Fibroblast of mammary gland (primary cell): ENCODE measurements around the gene SYNE1.
A peak's percentile ranks its signal among the peaks of the same experiment; 100 is the strongest.

ENCODE experiments used
- DNase-seq: peaks from one replicate; pipeline ENCODE4 v3.0.0-alpha.2; 2010; ENCODE audit warnings: low read depth
- H3K4me3 ChIP-seq: 2 replicates; pipeline ENCODE4 v1.5.1; 2011; ENCODE audit warnings: low read depth, mild to moderate bottlenecking, low read length, moderate library complexity; ENCODE audit not compliant: control insufficient read depth
- TF ChIP-seq, protein P1 (sequence below): conservative IDR thresholded peaks from 2 replicates; pipeline ENCODE4 v1.5.1; 2011; ENCODE audit warnings: low read depth, low read length, inconsistent platforms; ENCODE audit not compliant: control insufficient read depth, insufficient read depth

The SYNE1 gene

DNA sequence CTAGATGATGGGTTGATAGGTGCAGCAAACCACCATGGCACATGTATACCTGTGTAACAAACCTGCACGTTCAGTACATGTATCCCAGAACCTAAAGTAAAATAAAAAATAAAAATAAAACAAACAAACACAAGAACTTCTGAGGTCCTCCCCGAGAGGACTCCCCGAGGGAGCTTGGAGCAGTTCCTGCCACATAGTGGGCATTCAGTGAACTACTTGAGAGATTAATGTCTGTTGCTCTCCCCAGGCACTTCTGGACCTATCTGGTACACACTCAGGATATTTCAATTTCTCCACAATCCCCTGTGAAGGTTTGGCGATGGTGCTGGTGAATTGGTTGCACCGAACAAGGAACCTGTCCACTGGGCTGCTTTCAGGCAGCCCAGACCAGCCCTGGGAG is 518.5 kb downstream of the SYNE1 start:
- no peak for DNase-seq
- TF ChIP-seq, protein P1, sequence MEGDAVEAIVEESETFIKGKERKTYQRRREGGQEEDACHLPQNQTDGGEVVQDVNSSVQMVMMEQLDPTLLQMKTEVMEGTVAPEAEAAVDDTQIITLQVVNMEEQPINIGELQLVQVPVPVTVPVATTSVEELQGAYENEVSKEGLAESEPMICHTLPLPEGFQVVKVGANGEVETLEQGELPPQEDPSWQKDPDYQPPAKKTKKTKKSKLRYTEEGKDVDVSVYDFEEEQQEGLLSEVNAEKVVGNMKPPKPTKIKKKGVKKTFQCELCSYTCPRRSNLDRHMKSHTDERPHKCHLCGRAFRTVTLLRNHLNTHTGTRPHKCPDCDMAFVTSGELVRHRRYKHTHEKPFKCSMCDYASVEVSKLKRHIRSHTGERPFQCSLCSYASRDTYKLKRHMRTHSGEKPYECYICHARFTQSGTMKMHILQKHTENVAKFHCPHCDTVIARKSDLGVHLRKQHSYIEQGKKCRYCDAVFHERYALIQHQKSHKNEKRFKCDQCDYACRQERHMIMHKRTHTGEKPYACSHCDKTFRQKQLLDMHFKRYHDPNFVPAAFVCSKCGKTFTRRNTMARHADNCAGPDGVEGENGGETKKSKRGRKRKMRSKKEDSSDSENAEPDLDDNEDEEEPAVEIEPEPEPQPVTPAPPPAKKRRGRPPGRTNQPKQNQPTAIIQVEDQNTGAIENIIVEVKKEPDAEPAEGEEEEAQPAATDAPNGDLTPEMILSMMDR, result no peak

DNA sequence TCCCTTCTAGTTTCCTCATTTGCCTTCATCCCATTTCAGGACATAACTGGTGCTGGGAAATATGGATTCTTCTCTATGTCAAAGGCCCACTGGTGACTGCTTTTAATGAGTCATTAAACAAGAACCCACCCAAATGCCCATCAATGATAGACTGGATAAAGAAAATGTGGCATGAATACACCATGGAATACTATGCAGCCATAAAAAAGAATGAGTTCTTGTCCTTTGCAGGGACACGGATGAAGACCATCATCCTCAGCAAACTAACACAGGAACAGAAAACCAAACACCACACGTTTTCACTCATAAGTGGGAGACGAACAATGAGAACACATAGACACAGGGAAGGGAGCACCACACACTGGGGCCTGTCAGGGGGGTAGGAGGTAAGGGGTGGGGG is 518.9 kb downstream of the SYNE1 start:
- no peak for DNase-seq
- TF ChIP-seq, protein P1, result no peak
- H3K4me3 ChIP-seq, result no peak overlapping the region

More for the DNA sequence above, 518.5 kb downstream of the SYNE1 start:
- H3K4me3 ChIP-seq, result no peak overlapping the region

DNA sequence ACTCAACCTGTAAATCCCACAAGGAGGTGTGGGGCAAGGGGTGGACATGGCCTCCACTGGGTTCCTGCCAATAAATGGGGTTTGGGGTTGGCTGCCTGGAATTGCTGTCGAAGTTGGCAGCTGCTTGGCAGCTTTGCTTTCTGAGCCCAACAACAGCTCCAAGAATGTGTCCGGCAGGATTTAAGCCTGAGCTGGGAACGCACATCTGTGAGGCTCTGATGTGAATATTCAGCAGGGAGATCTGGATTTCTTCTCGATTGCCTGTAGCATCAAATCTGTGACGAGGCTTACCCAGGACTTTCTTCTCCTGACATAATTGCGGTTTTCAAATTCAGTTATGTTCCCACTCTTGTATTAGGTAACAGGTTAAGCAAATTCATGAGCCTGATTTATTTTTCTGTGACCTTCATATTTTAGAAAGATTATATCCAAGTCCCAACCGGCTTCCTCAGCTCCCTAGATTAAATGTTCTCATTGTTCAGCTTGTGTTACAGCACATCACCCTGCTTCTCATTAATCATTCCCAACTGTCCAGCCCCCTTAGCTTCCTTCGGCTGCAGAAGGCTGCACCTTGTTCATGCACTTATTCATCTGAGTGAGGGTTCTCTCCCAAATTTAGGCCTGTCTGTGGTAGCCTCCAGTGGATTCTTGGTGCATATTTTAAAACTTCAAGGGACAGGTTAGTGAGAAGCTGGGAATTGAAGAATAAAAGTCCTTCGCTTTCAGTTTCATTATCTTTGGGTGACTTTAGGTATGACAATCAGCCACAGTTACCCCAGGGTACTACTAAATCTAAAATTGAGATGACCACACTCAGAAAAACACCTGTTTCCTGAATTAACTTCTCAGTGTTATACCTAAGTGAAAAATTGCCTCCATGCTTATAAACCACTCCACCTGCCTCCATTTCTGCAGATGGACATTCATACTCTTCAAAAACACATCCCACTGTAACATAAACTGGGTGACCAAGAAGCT is 519.7 kb downstream of the SYNE1 start:
- TF ChIP-seq, protein P1, result no peak
- H3K4me3 ChIP-seq, result no peak overlapping the region
- peak; percentile 57 for DNase-seq

DNA sequence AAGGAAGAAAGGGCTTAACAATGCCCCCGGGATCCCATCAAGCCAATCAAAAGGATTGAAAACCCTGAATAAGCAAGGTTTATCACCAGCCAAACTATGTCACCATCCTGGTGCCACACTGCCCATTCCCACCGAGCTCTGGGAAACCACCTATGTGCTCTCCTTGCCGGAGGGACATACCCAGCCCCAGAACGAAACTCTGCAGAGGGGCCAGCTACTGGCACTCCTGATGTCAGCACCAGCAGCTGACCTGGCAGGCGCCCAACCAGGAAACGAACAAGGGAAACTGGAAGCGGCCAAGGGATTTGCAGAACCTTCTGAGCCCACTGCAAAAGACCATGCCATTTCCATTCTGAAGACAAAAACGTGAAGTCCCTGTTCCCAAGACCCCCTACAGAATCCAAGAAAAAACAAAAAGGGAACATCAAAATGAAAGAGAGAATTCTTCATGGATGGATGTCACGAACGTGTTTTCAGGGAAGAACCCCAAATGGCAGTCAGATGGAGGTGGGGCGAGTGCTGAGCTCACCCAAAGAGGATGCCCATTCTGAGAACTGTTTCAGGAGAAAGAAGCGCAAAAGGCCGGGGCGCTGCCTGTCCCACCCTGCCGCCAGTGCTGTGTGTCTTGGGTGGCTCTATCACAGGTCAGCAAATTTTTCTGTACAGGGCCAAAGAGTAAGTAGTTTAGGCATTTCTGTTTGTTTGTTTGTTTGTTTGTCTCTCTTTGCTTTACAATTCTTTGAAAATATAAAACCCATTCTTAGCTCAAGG is 524.5 kb downstream of the SYNE1 start:
- H3K4me3 ChIP-seq, result no peak overlapping the region
- TF ChIP-seq, protein P1, result no peak
- no peak for DNase-seq

DNA sequence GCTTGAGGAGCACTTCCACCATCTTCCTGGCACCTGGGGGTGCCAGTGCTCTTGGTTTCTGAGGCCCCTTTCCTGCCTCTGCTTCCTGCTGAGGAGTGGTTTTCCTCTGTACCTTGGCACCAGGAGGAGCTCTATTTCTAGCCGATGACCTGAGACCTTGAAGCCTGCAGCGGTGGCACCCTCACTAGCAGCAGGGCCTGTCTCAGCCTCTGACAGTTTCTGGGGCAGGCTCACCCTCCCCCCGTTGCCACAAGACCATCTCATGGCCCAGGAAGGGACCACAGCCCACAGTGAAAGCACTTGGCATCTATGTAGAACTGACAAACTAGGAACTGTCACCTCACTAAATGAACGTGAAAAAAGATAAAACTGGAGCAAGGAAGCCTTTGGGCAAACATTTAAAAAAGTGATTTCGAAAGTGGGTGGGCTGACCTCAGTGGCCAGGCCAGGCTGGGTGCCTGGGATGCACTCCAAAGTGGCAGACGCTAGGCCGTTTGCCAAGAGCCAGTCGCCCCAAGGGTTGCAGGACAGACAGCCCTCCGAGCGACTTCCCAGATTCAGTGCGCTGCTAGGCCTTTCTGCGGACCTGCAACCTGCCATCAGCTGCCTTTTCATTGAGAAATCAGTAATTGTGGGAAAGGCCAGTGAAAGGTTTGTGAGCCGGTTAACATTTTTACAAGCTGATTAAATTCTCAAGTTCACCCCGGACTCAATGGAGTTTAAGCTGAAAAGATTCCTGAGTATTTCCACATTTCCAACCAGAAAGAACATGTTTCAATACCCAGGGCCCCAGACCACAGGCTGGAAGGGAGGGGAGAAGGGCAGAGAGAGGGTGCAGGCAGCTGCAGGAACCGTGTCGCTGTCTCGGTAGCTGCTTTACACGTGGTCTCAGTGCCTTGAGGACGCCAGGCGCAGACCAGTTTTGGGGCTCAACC is 526.0 kb downstream of the SYNE1 start:
- no peak for DNase-seq
- no peak overlapping the region for H3K4me3 ChIP-seq
- TF ChIP-seq, protein P1, result no peak

DNA sequence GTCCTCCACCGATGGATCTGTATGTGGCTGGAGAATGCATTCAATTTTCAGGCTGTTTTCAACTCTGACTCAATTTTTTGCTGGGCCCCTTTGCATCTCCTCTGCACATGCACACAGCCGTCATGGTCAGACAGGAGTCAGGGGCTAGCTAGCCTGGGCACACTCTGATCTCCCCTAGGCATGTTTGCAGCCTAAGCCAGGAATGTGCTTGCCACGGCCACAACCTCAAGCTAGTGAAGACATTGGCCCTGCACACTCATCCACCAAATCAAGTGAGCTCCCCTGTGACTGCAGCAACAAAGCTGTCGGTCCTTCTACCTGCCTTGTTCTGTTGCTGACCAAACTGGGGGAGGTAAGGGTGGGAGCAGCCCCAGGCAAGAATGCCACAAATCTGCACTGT is 529.2 kb downstream of the SYNE1 start:
- H3K4me3 ChIP-seq, result no peak overlapping the region
- TF ChIP-seq, protein P1, result no peak
- no peak for DNase-seq
